ENCODE data around the gene FBXO17.
A peak's percentile ranks its signal among the peaks of the same experiment; 100 is the strongest.
"Not testable (repeated sequence)": the region's sequence is repeated elsewhere in the genome, so short reads cannot be mapped to it uniquely, and the experiment has no call there.

Gene FBXO17

GRCh38 chr19:38941979-38942378, 33.6 kb downstream of the FBXO17 start:
- DNase-seq: no peak

- not testable (repeated sequence) for DNase-seq
These were observed 34.1 kb downstream of the FBXO17 start for GRCh38 chr19:38941466-38941865.

- no peak for DNase-seq
These were observed 35.6 kb downstream of the FBXO17 start for GRCh38 chr19:38939957-38940356.

- no peak for DNase-seq
These were observed 42.0 kb downstream of the FBXO17 start for GRCh38 chr19:38933544-38933943.

- no peak for DNase-seq
These were observed 42.9 kb downstream of the FBXO17 start for GRCh38 chr19:38932425-38933179.

- no peak for DNase-seq
These were observed 44.1 kb downstream of the FBXO17 start for GRCh38 chr19:38931521-38931793.

- peak; percentile 98 for DNase-seq
These were observed 44.6 kb downstream of the FBXO17 start, which contains the start of gene MRPS12 for GRCh38 chr19:38930776-38931520. Gene MRPS12 (plus strand): TSS chr19:38930944. CDS start chr19:38931295, 351 bp downstream.

- peak; percentile 90 for DNase-seq
These were observed 45.4 kb downstream of the FBXO17 start, which contains the start of gene SARS2 for GRCh38 chr19:38929929-38930775. Gene SARS2 (minus strand): TSS chr19:38930763. CDS start chr19:38930736, 27 bp downstream.

- no peak for DNase-seq
These were observed 47.0 kb downstream of the FBXO17 start for GRCh38 chr19:38928391-38929001.

- no peak for DNase-seq
These were observed 51.2 kb downstream of the FBXO17 start for GRCh38 chr19:38924388-38924787.

GRCh38 chr19:38922482-38922881, 53.1 kb downstream of the FBXO17 start:
- no peak for DNase-seq

GRCh38 chr19:38921420-38922274, 53.9 kb downstream of the FBXO17 start:
- DNase-seq: no peak

GRCh38 chr19:38920602-38921419, 54.7 kb downstream of the FBXO17 start:
- no peak for DNase-seq

GRCh38 chr19:38919837-38920601, 55.5 kb downstream of the FBXO17 start:
- no peak for DNase-seq

- DNase-seq: no peak
These were observed 57.0 kb downstream of the FBXO17 start for GRCh38 chr19:38918526-38918925.

GRCh38 chr19:38917921-38918491, 57.5 kb downstream of the FBXO17 start:
- DNase-seq: no peak

- no peak for DNase-seq
These were observed 58.0 kb downstream of the FBXO17 start for GRCh38 chr19:38917516-38917915.

- no peak for DNase-seq
These were observed 59.9 kb downstream of the FBXO17 start for GRCh38 chr19:38915329-38916321.

- no peak for DNase-seq
These were observed 61.6 kb downstream of the FBXO17 start for GRCh38 chr19:38913958-38914357.

All from NCI-H2029 (cell line).